BLaER1 treated with 17β-estradiol and CSF1 and Interleukin-3, amounts not matched to agents 10 nM and 100 nM (cell line): ENCODE measurements around the gene TTLL12.
A peak's percentile ranks its signal among the peaks of the same experiment; 100 is the strongest.

Source experiments
- H3K27ac ChIP-seq, 11 experiments: shearing (Covaris generic); formaldehyde crosslinking; 2 replicates each; pipeline ENCODE4 v1.8.1; 2022
- H3K27me3 ChIP-seq, 11 experiments: shearing (Covaris generic); formaldehyde crosslinking; 2 replicates each; pipeline ENCODE4 v1.8.1; 2022
- H3K36me3 ChIP-seq, 11 experiments: shearing (Covaris generic); formaldehyde crosslinking; 2 replicates each; pipeline ENCODE4 v1.8.1; 2022
- H3K4me1 ChIP-seq, 10 experiments: shearing (Covaris generic); formaldehyde crosslinking; 2 replicates each; pipeline ENCODE4 v1.8.1; 2022
- H3K4me2 ChIP-seq, 11 experiments: shearing (Covaris generic); formaldehyde crosslinking; 2 replicates each; pipeline ENCODE4 v1.8.1; 2022
- H3K4me3 ChIP-seq, 10 experiments: shearing (Covaris generic); formaldehyde crosslinking; 2 replicates each; pipeline ENCODE4 v1.8.1; 2022
- H3K9ac ChIP-seq, 11 experiments: shearing (Covaris generic); formaldehyde crosslinking; 2 replicates each; pipeline ENCODE4 v1.8.1; 2022
- H3K9me3 ChIP-seq, 11 experiments: shearing (Covaris generic); formaldehyde crosslinking; replicated peaks in 1 of 11; 2 replicates each; pipeline ENCODE4 v1.8.1; 2022
- H4K20me1 ChIP-seq, 11 experiments: shearing (Covaris generic); formaldehyde crosslinking; 2 replicates each; pipeline ENCODE4 v1.8.1; 2022
- Cebpa-rat ChIP-seq, 11 experiments: shearing (Covaris generic); IDR thresholded peaks; 2 replicates each; pipeline ENCODE4 v1.8.1; 2022

The TTLL12 gene

GRCh38 chr22:43176090-43176489 lies 10.8 kb downstream of the TTLL12 start:
- H3K36me3 ChIP-seq, result peaks cover 68 to 98% (median 95%) of the 10 kb centered on the region in 11 experiments

GRCh38 chr22:43174941-43175531 lies 11.9 kb downstream of the TTLL12 start:
- no peak overlapping the region for H3K4me3 ChIP-seq
- no peak overlapping the region for H3K9ac ChIP-seq
- no peaks in the 10 kb centered on the region for H3K9me3 ChIP-seq
- H4K20me1 ChIP-seq, result peaks cover 0 to 74% (median 22%) of the 10 kb centered on the region in 11 experiments; a peak in 11 of 22 replicates
- no peak for TF ChIP-seq Cebpa-rat (IDR thresholded peaks at IDR 0.05)
- peaks cover 0 to 32% (median 25%) of the 10 kb centered on the region in 10 experiments; a peak in 17 of 20 replicates for H3K4me1 ChIP-seq
- H3K4me2 ChIP-seq, result no peak overlapping the region
- H3K27ac ChIP-seq, result no peak overlapping the region
- H3K36me3 ChIP-seq, result peaks cover 72 to 98% (median 95%) of the 10 kb centered on the region in 11 experiments
- H3K27me3 ChIP-seq, result no peaks in the 10 kb centered on the region

More at GRCh38 chr22:43176090-43176489, 10.8 kb downstream of the TTLL12 start:
- Histone ChIP-seq H3K9ac (peak overlapping the region in 1 of 11 experiments; percentile 5; a peak in 1 of 22 replicates), H3K9me3 (no peaks in the 10 kb centered on the region), H3K27ac (no peak overlapping the region), H3K4me2 (peak overlapping the region in 2 of 11 experiments; percentile 20 to 23; a peak in 4 of 22 replicates), H3K4me1 (peaks cover 0 to 23% (median 17%) of the 10 kb centered on the region in 10 experiments; a peak in 17 of 20 replicates), H4K20me1 (peaks cover 0 to 74% (median 29%) of the 10 kb centered on the region in 11 experiments; a peak in 15 of 22 replicates), H3K4me3 (no peak overlapping the region), H3K27me3 (no peaks in the 10 kb centered on the region)
- TF ChIP-seq Cebpa-rat (IDR thresholded peaks at IDR 0.05), result no peak

GRCh38 chr22:43173976-43174720 lies 12.8 kb downstream of the TTLL12 start:
- no peak overlapping the region for H3K9ac ChIP-seq
- H3K9me3 ChIP-seq, result no peaks in the 10 kb centered on the region
- no peak for TF ChIP-seq Cebpa-rat (IDR thresholded peaks at IDR 0.05)
- no peak overlapping the region for H3K4me3 ChIP-seq
- H3K36me3 ChIP-seq, result peaks cover 72 to 98% (median 95%) of the 10 kb centered on the region in 11 experiments
- no peak overlapping the region for H3K27ac ChIP-seq
- no peak overlapping the region for H3K4me2 ChIP-seq
- H3K27me3 ChIP-seq, result no peaks in the 10 kb centered on the region
- H3K4me1 ChIP-seq, result peaks cover 0 to 35% (median 27%) of the 10 kb centered on the region in 10 experiments; a peak in 18 of 20 replicates
- H4K20me1 ChIP-seq, result peaks cover 0 to 75% (median 20%) of the 10 kb centered on the region in 11 experiments; a peak in 12 of 22 replicates

GRCh38 chr22:43173566-43173965 lies 13.4 kb downstream of the TTLL12 start:
- H3K4me1 ChIP-seq, result peaks cover 6 to 41% (median 33%) of the 10 kb centered on the region in 10 experiments
- H3K27me3 ChIP-seq, result no peaks in the 10 kb centered on the region
- no peak overlapping the region for H3K9ac ChIP-seq
- H3K36me3 ChIP-seq, result peaks cover 66 to 98% (median 95%) of the 10 kb centered on the region in 11 experiments
- no peaks in the 10 kb centered on the region for H3K9me3 ChIP-seq
- no peak overlapping the region for H3K4me2 ChIP-seq
- no peak overlapping the region for H3K27ac ChIP-seq
- peaks cover 0 to 80% (median 26%) of the 10 kb centered on the region in 11 experiments; a peak in 12 of 22 replicates for H4K20me1 ChIP-seq
- no peak for TF ChIP-seq Cebpa-rat (IDR thresholded peaks at IDR 0.05)
- no peak overlapping the region for H3K4me3 ChIP-seq

DNA sequence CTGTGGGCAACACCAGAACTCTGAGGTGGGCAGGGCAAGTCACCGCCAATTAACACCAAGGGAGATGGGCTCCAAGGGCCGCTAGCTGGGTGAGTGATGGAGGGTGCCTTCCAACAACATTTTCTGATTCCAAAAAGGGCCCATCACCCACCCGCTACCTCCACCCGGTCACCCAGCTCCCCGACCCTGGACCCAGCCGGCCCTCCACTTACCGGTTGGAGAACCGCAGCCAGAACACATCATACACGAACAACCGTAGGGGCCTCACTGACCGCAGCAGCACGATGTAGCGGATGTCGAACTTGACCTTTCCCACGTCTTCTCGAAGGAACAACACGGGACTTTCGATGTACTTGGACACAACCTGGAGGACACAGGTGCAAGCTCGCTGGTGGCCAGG lies 14.7 kb downstream of the TTLL12 start:
- H3K4me2 ChIP-seq, result peak overlapping the region in 3 of 11 experiments; percentile 28 to 40 (median 31); a peak in 2 of 22 replicates
- peaks cover 71 to 100% (median 99%) of the 10 kb centered on the region in 11 experiments for H3K36me3 ChIP-seq
- TF ChIP-seq Cebpa-rat (IDR thresholded peaks at IDR 0.05), result no peak
- peaks cover 0 to 88% (median 34%) of the 10 kb centered on the region in 11 experiments; a peak in 12 of 22 replicates for H4K20me1 ChIP-seq
- H3K27ac ChIP-seq, result no peak overlapping the region
- H3K9me3 ChIP-seq, result no peaks in the 10 kb centered on the region
- peaks cover 11 to 46% (median 37%) of the 10 kb centered on the region in 10 experiments for H3K4me1 ChIP-seq
- no peak overlapping the region for H3K4me3 ChIP-seq
- H3K27me3 ChIP-seq, result no peaks in the 10 kb centered on the region
- 0 out of 22 replicates have a peak overlapping the region, but pooled peaks of 1 of the 11 experiments have one; percentile 31 for H3K9ac ChIP-seq

- Histone ChIP-seq H3K4me3 (no peak overlapping the region), H3K4me2 (peak overlapping the region in 8 of 11 experiments; percentile 9 to 51 (median 30); a peak in 13 of 22 replicates), H3K4me1 (peaks cover 11 to 45% (median 37%) of the 10 kb centered on the region in 10 experiments), H4K20me1 (peaks cover 0 to 89% (median 31%) of the 10 kb centered on the region in 11 experiments; a peak in 12 of 22 replicates), H3K27ac (no peak overlapping the region), H3K9me3 (no peaks in the 10 kb centered on the region), H3K27me3 (no peaks in the 10 kb centered on the region), H3K9ac (0 out of 22 replicates have a peak overlapping the region, but pooled peaks of 1 of the 11 experiments have one; percentile 31), H3K36me3 (peaks cover 72 to 100% (median 97%) of the 10 kb centered on the region in 11 experiments)
- no peak for TF ChIP-seq Cebpa-rat (IDR thresholded peaks at IDR 0.05)
Measured at GRCh38 chr22:43171607-43172006, 15.3 kb downstream of the TTLL12 start.

DNA sequence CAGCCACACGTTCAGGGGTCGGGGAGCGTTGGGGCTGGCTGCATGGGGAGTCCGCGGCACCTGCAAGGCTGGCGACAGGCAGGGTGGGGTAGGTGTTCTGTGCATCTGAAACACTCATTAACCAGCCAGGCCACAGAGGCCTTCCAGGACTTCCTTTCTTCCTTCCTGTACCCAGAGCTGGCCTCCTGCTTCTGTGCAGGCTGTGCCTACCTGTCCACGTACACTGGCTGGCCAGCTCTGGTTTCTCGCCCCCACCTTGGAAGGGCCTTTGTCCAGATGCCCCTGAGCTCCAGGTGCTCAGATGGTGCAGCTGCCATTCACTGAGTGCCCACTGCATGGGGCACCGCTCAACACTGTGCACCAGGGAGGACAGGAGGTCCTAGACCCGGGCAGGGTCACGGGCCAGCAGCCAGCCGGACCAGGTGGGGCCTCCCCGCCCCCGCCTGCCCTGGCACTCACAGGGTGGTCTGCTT lies 15.9 kb downstream of the TTLL12 start:
- Histone ChIP-seq H3K4me2 (peak overlapping the region in 9 of 11 experiments; percentile 9 to 51 (median 28); a peak in 14 of 22 replicates), H3K36me3 (peaks cover 69 to 100% (median 99%) of the 10 kb centered on the region in 11 experiments), H3K9me3 (no peaks in the 10 kb centered on the region), H3K4me3 (no peak overlapping the region), H3K4me1 (peaks cover 11 to 45% (median 34%) of the 10 kb centered on the region in 10 experiments), H3K9ac (no peak overlapping the region; a peak in 1 of 22 replicates), H3K27me3 (no peaks in the 10 kb centered on the region), H3K27ac (no peak overlapping the region), H4K20me1 (peaks cover 0 to 92% (median 33%) of the 10 kb centered on the region in 11 experiments; a peak in 12 of 22 replicates)
- TF ChIP-seq Cebpa-rat (IDR thresholded peaks at IDR 0.05), result no peak

- Histone ChIP-seq H3K36me3 (peaks cover 60 to 92% (median 89%) of the 10 kb centered on the region in 11 experiments), H3K27ac (no peak overlapping the region), H3K9ac (no peak overlapping the region), H4K20me1 (peaks cover 0 to 96% (median 35%) of the 10 kb centered on the region in 11 experiments; a peak in 12 of 22 replicates), H3K4me2 (no peak overlapping the region), H3K4me3 (no peak overlapping the region), H3K9me3 (no peaks in the 10 kb centered on the region), H3K4me1 (peaks cover 14 to 51% (median 39%) of the 10 kb centered on the region in 10 experiments), H3K27me3 (no peaks in the 10 kb centered on the region)
- no peak for TF ChIP-seq Cebpa-rat (IDR thresholded peaks at IDR 0.05)
Measured at GRCh38 chr22:43170131-43170480, 16.8 kb downstream of the TTLL12 start.
